Mammary epithelial cell (primary cell): Measurements from ENCODE around the gene SYPL2.

Source experiments
- CTCF ChIP-seq, 2 donors: IDR thresholded peaks in 1 of 2; conservative IDR thresholded peaks in 1 of 2; 2 replicates each; pipeline ENCODE4 v1.5.1; 2011 to 2012; ENCODE audit warnings: inconsistent platforms in 2 of 2, low read length in 2 of 2, mild to moderate bottlenecking in 2 of 2, control low read depth in 1 of 2, low read depth in 1 of 2; ENCODE audit not compliant: insufficient read depth in 1 of 2; ENCODE audit errors: extremely low read depth in 1 of 2
- EZH2 ChIP-seq: IDR thresholded peaks from 2 replicates; pipeline ENCODE4 v1.6.1; 2012; ENCODE audit warnings: low read length, inconsistent platforms, borderline replicate concordance

- TF ChIP-seq EZH2 (no peak), CTCF (conservative IDR thresholded peaks at IDR 0.05 in 1 of 2, IDR thresholded peaks at IDR 0.05 in 1 of 2; ENCODE audit: extremely low read depth in 1 of 2, insufficient read depth in 1 of 2, low read depth in 1 of 2, low read length in 2 of 2) (no peak)
These were observed 12.5 kb downstream of the SYPL2 start for GRCh38 chr1:109478806-109479205.
